ENCODE results near the gene MEGF11.

MEGF11 gene

GRCh38 chr15:66133247-66133885 is 120.2 kb downstream of the MEGF11 start:
- Mint-ChIP-seq H3K27me3 (peaks cover 26% of the 10 kb centered on the region), H3K27ac (ENCODE audit: low read depth) (no peak overlapping the region), H3K36me3 (ENCODE audit: insufficient read depth) (no peaks in the 10 kb centered on the region), H3K4me1 (no peaks in the 10 kb centered on the region), H3K9me3 (no peaks in the 10 kb centered on the region), H3K4me3 (no peak overlapping the region)
- ATAC-seq (replicated peaks; ENCODE audit: extremely low read depth, poor library complexity, severe bottlenecking), result no peak
- DNase-seq (ENCODE audit: low spot score in 2 of 2), result no peak

- no peak overlapping the region for H3K4me3 Mint-ChIP-seq
- no peaks in the 10 kb centered on the region for H3K9me3 Mint-ChIP-seq
- H3K27ac Mint-ChIP-seq (ENCODE audit: low read depth), result no peak overlapping the region
- no peak for ATAC-seq (replicated peaks; ENCODE audit: extremely low read depth, poor library complexity, severe bottlenecking)
- H3K36me3 Mint-ChIP-seq (ENCODE audit: insufficient read depth), result no peaks in the 10 kb centered on the region
- DNase-seq (ENCODE audit: low spot score in 2 of 2), result no peak
- H3K27me3 Mint-ChIP-seq, result peaks cover 37% of the 10 kb centered on the region
- no peaks in the 10 kb centered on the region for H3K4me1 Mint-ChIP-seq
Observed at GRCh38 chr15:66132251-66132816, 121.2 kb downstream of the MEGF11 start.

GRCh38 chr15:66131831-66132230 is 121.7 kb downstream of the MEGF11 start:
- no peak for DNase-seq (ENCODE audit: low spot score in 2 of 2)
- no peaks in the 10 kb centered on the region for H3K36me3 Mint-ChIP-seq (ENCODE audit: insufficient read depth)

GRCh38 chr15:66131200-66131599 is 122.3 kb downstream of the MEGF11 start:
- no peak for ATAC-seq (replicated peaks; ENCODE audit: extremely low read depth, poor library complexity, severe bottlenecking)
- Mint-ChIP-seq H3K27ac (ENCODE audit: low read depth) (no peak overlapping the region), H3K4me1 (no peaks in the 10 kb centered on the region), H3K36me3 (ENCODE audit: insufficient read depth) (no peaks in the 10 kb centered on the region), H3K9me3 (no peaks in the 10 kb centered on the region), H3K4me3 (no peak overlapping the region), H3K27me3 (peaks cover 48% of the 10 kb centered on the region)
- DNase-seq (ENCODE audit: low spot score in 2 of 2), result no peak

More at GRCh38 chr15:66131831-66132230, 121.7 kb downstream of the MEGF11 start:
- no peak overlapping the region for H3K27ac Mint-ChIP-seq (ENCODE audit: low read depth)
- H3K4me3 Mint-ChIP-seq, result no peak overlapping the region
- no peaks in the 10 kb centered on the region for H3K4me1 Mint-ChIP-seq
- peaks cover 42% of the 10 kb centered on the region for H3K27me3 Mint-ChIP-seq
- H3K9me3 Mint-ChIP-seq, result no peaks in the 10 kb centered on the region
- no peak for ATAC-seq (replicated peaks; ENCODE audit: extremely low read depth, poor library complexity, severe bottlenecking)

GRCh38 chr15:66130496-66131034 is 123.0 kb downstream of the MEGF11 start:
- H3K4me3 Mint-ChIP-seq, result no peak overlapping the region
- ATAC-seq (replicated peaks; ENCODE audit: extremely low read depth, poor library complexity, severe bottlenecking), result no peak
- no peaks in the 10 kb centered on the region for H3K9me3 Mint-ChIP-seq
- peaks cover 52% of the 10 kb centered on the region for H3K27me3 Mint-ChIP-seq
- no peak overlapping the region for H3K27ac Mint-ChIP-seq (ENCODE audit: low read depth)
- no peak for DNase-seq (ENCODE audit: low spot score in 2 of 2)
- no peaks in the 10 kb centered on the region for H3K4me1 Mint-ChIP-seq
- H3K36me3 Mint-ChIP-seq (ENCODE audit: insufficient read depth), result no peaks in the 10 kb centered on the region

GRCh38 chr15:66129586-66129985 is 124.0 kb downstream of the MEGF11 start:
- Mint-ChIP-seq H3K27ac (ENCODE audit: low read depth) (no peak overlapping the region), H3K27me3 (peaks cover 56% of the 10 kb centered on the region)
- ATAC-seq (replicated peaks; ENCODE audit: extremely low read depth, poor library complexity, severe bottlenecking), result no peak

GRCh38 chr15:66128116-66128680 is 125.4 kb downstream of the MEGF11 start:
- Mint-ChIP-seq H3K4me1 (no peaks in the 10 kb centered on the region), H3K27me3 (peaks cover 70% of the 10 kb centered on the region), H3K9me3 (no peaks in the 10 kb centered on the region), H3K36me3 (ENCODE audit: insufficient read depth) (no peaks in the 10 kb centered on the region), H3K4me3 (no peak overlapping the region), H3K27ac (ENCODE audit: low read depth) (no peak overlapping the region)
- no peak for DNase-seq (ENCODE audit: low spot score in 2 of 2)
- ATAC-seq (replicated peaks; ENCODE audit: extremely low read depth, poor library complexity, severe bottlenecking), result no peak

More at GRCh38 chr15:66129586-66129985, 124.0 kb downstream of the MEGF11 start:
- no peaks in the 10 kb centered on the region for H3K36me3 Mint-ChIP-seq (ENCODE audit: insufficient read depth)
- H3K9me3 Mint-ChIP-seq, result no peaks in the 10 kb centered on the region
- DNase-seq (ENCODE audit: low spot score in 2 of 2), result no peak
- no peak overlapping the region for H3K4me3 Mint-ChIP-seq
- H3K4me1 Mint-ChIP-seq, result no peaks in the 10 kb centered on the region

GRCh38 chr15:66126456-66126855 is 127.1 kb downstream of the MEGF11 start:
- no peak for DNase-seq (ENCODE audit: low spot score in 2 of 2)
- H3K36me3 Mint-ChIP-seq (ENCODE audit: insufficient read depth), result no peaks in the 10 kb centered on the region
- ATAC-seq (replicated peaks; ENCODE audit: extremely low read depth, poor library complexity, severe bottlenecking), result no peak
- no peaks in the 10 kb centered on the region for H3K9me3 Mint-ChIP-seq
- H3K4me3 Mint-ChIP-seq, result no peak overlapping the region
- no peak overlapping the region for H3K27ac Mint-ChIP-seq (ENCODE audit: low read depth)
- no peaks in the 10 kb centered on the region for H3K4me1 Mint-ChIP-seq
- H3K27me3 Mint-ChIP-seq, result peaks cover 84% of the 10 kb centered on the region

- no peak for DNase-seq (ENCODE audit: low spot score in 2 of 2)
- no peaks in the 10 kb centered on the region for H3K36me3 Mint-ChIP-seq (ENCODE audit: insufficient read depth)
- H3K27ac Mint-ChIP-seq (ENCODE audit: low read depth), result no peak overlapping the region
- peaks cover 88% of the 10 kb centered on the region for H3K27me3 Mint-ChIP-seq
- H3K9me3 Mint-ChIP-seq, result no peaks in the 10 kb centered on the region
- no peaks in the 10 kb centered on the region for H3K4me1 Mint-ChIP-seq
- no peak overlapping the region for H3K4me3 Mint-ChIP-seq
- ATAC-seq (replicated peaks; ENCODE audit: extremely low read depth, poor library complexity, severe bottlenecking), result no peak
Observed at GRCh38 chr15:66126031-66126441, 127.5 kb downstream of the MEGF11 start.

- H3K27ac Mint-ChIP-seq (ENCODE audit: low read depth), result no peak overlapping the region
- no peaks in the 10 kb centered on the region for H3K9me3 Mint-ChIP-seq
- ATAC-seq (replicated peaks; ENCODE audit: extremely low read depth, poor library complexity, severe bottlenecking), result no peak
- DNase-seq (ENCODE audit: low spot score in 2 of 2), result no peak
- H3K36me3 Mint-ChIP-seq (ENCODE audit: insufficient read depth), result no peaks in the 10 kb centered on the region
- peaks cover 84% of the 10 kb centered on the region for H3K27me3 Mint-ChIP-seq
- H3K4me3 Mint-ChIP-seq, result no peak overlapping the region
- no peaks in the 10 kb centered on the region for H3K4me1 Mint-ChIP-seq
Observed at GRCh38 chr15:66124651-66125050, 128.9 kb downstream of the MEGF11 start.

GRCh38 chr15:66123799-66124198 is 129.8 kb downstream of the MEGF11 start:
- no peaks in the 10 kb centered on the region for H3K4me1 Mint-ChIP-seq
- no peak for DNase-seq (ENCODE audit: low spot score in 2 of 2)
- H3K4me3 Mint-ChIP-seq, result no peak overlapping the region
- H3K36me3 Mint-ChIP-seq (ENCODE audit: insufficient read depth), result no peaks in the 10 kb centered on the region
- no peak overlapping the region for H3K27ac Mint-ChIP-seq (ENCODE audit: low read depth)
- no peaks in the 10 kb centered on the region for H3K9me3 Mint-ChIP-seq
- H3K27me3 Mint-ChIP-seq, result peaks cover 76% of the 10 kb centered on the region
- ATAC-seq (replicated peaks; ENCODE audit: extremely low read depth, poor library complexity, severe bottlenecking), result no peak

GRCh38 chr15:66120422-66120821 is 133.1 kb downstream of the MEGF11 start:
- H3K27me3 Mint-ChIP-seq, result peaks cover 73% of the 10 kb centered on the region
- DNase-seq (ENCODE audit: low spot score in 2 of 2) (no peak), ATAC-seq (replicated peaks; ENCODE audit: extremely low read depth, poor library complexity, severe bottlenecking) (no peak)
- H3K4me3 Mint-ChIP-seq, result no peak overlapping the region
- no peaks in the 10 kb centered on the region for H3K9me3 Mint-ChIP-seq
- no peaks in the 10 kb centered on the region for H3K4me1 Mint-ChIP-seq
- H3K27ac Mint-ChIP-seq (ENCODE audit: low read depth), result no peak overlapping the region
- H3K36me3 Mint-ChIP-seq (ENCODE audit: insufficient read depth), result no peaks in the 10 kb centered on the region

- Mint-ChIP-seq H3K9me3 (no peaks in the 10 kb centered on the region), H3K27me3 (peaks cover 52% of the 10 kb centered on the region), H3K27ac (ENCODE audit: low read depth) (no peak overlapping the region), H3K4me1 (no peaks in the 10 kb centered on the region), H3K36me3 (ENCODE audit: insufficient read depth) (no peaks in the 10 kb centered on the region), H3K4me3 (no peak overlapping the region)
- DNase-seq (ENCODE audit: low spot score in 2 of 2), result no peak
- ATAC-seq (replicated peaks; ENCODE audit: extremely low read depth, poor library complexity, severe bottlenecking), result no peak
Observed at GRCh38 chr15:66117841-66118240, 135.7 kb downstream of the MEGF11 start.
